CD14-positive monocyte (primary cell): ENCODE results near the gene ABI3. TPM values are rescaled to one million over a fixed set of nuclear protein-coding genes. Genes with fewer than 3 reads are reported as not detected.

ENCODE experiments used
- DNase-seq, 3 donors: peaks; one replicate each; pipeline ENCODE4 v3.0.0-alpha.2; 2011 to 2022
- H2AFZ ChIP-seq: 2 replicates; pipeline ENCODE4 v1.6.0; 2012; ENCODE audit warnings: mild to moderate bottlenecking, low read depth, low read length, inconsistent platforms; ENCODE audit not compliant: insufficient read depth, poor library complexity, severe bottlenecking
- H3K27ac ChIP-seq, 2 donors: 1 replicate in 1 of 2; 2 replicates in 1 of 2; pipeline ENCODE4 v1.5.1; 2012 to 2013; ENCODE audit warnings: low read length in 2 of 2, control low read depth in 1 of 2, inconsistent platforms in 1 of 2, low read depth in 1 of 2, mild to moderate bottlenecking in 1 of 2
- H3K27me3 ChIP-seq, 2 donors: one replicate each; pipeline versions ENCODE4 v1.6.0 to v1.6.1; 2011 to 2013; ENCODE audit warnings: low read length in 2 of 2; ENCODE audit not compliant: control insufficient read depth in 2 of 2, insufficient read depth in 2 of 2
- H3K36me3 ChIP-seq, 2 donors: replicated peaks in 1 of 2; 1 replicate in 1 of 2; 2 replicates in 1 of 2; pipeline versions ENCODE4 v1.5.1 to v1.6.1; 2012 to 2013; ENCODE audit warnings: low read length in 2 of 2, control low read depth in 1 of 2, inconsistent platforms in 1 of 2, mild to moderate bottlenecking in 1 of 2; ENCODE audit not compliant: insufficient read depth in 2 of 2, control insufficient read depth in 1 of 2
- H3K4me1 ChIP-seq, 2 donors: 1 replicate in 1 of 2; 2 replicates in 1 of 2; pipeline versions ENCODE4 v1.5.1 to v1.6.1; 2012 to 2013; ENCODE audit warnings: low read length in 2 of 2, control low read depth in 1 of 2, inconsistent platforms in 1 of 2, mild to moderate bottlenecking in 1 of 2, moderate library complexity in 1 of 2; ENCODE audit not compliant: insufficient read depth in 2 of 2, control insufficient read depth in 1 of 2
- H3K4me2 ChIP-seq: replicated peaks from 2 replicates; pipeline ENCODE3; 2012; ENCODE audit warnings: low read length, moderate library complexity, mild to moderate bottlenecking; ENCODE audit not compliant: poor library complexity, severe bottlenecking; ENCODE audit errors: extremely low read depth
- H3K4me3 ChIP-seq, 3 experiments: fragments of 200-600 bp in 1 of 3; sonication (generic) in 1 of 3; replicated peaks in 1 of 3; 1 replicate in 2 of 3; 2 replicates in 1 of 3; pipeline ENCODE4 v1.5.1; 2011 to 2013; ENCODE audit warnings: low read length in 3 of 3, mild to moderate bottlenecking in 3 of 3, control low read depth in 2 of 3, low read depth in 2 of 3, inconsistent platforms in 1 of 3, moderate library complexity in 1 of 3
- H3K79me2 ChIP-seq: 2 replicates; pipeline ENCODE4 v1.6.0; 2012; ENCODE audit warnings: mild to moderate bottlenecking, control low read depth, inconsistent platforms, low read length, moderate library complexity; ENCODE audit not compliant: insufficient read depth
- H3K9ac ChIP-seq: 2 replicates; pipeline ENCODE4 v1.6.0; 2017; ENCODE audit warnings: low read length, mild to moderate bottlenecking; ENCODE audit not compliant: insufficient read depth, poor library complexity, severe bottlenecking
- H3K9me3 ChIP-seq, 2 donors: replicated peaks in 1 of 2; 1 replicate in 1 of 2; 2 replicates in 1 of 2; pipeline versions ENCODE4 v1.5.1 to v1.6.1; 2012 to 2013; ENCODE audit warnings: low read length in 2 of 2, control low read depth in 1 of 2; ENCODE audit not compliant: control insufficient read depth in 1 of 2, insufficient read depth in 1 of 2
- H4K20me1 ChIP-seq: 2 replicates; pipeline ENCODE4 v1.6.0; 2012; ENCODE audit warnings: mild to moderate bottlenecking, low read length, control low read depth, moderate library complexity; ENCODE audit not compliant: insufficient read depth
- H3K27ac Mint-ChIP-seq, 7 donors: one replicate each; pipeline ENCODE4 v1.8.0; 2020; ENCODE audit warnings: mild to moderate bottlenecking in 7 of 7, mixed read lengths in 7 of 7, moderate library complexity in 6 of 7, inconsistent platforms in 2 of 7
- H3K27me3 Mint-ChIP-seq, 3 donors: one replicate each; pipeline ENCODE4 v1.8.0; 2021 to 2022; ENCODE audit warnings: low read depth in 3 of 3, mild to moderate bottlenecking in 3 of 3, mixed read lengths in 3 of 3, moderate library complexity in 3 of 3, inconsistent platforms in 1 of 3
- H3K36me3 Mint-ChIP-seq, 2 donors: one replicate each; pipeline ENCODE4 v1.8.0; 2020; ENCODE audit warnings: mixed read lengths in 2 of 2, inconsistent platforms in 1 of 2, mild to moderate bottlenecking in 1 of 2
- H3K4me1 Mint-ChIP-seq: one replicate; pipeline ENCODE4 v1.8.0; 2020; ENCODE audit warnings: mild to moderate bottlenecking, mixed read lengths
- H3K4me3 Mint-ChIP-seq, 2 donors: one replicate each; pipeline ENCODE4 v1.8.0; 2020; ENCODE audit warnings: mild to moderate bottlenecking in 2 of 2, mixed read lengths in 2 of 2, moderate library complexity in 1 of 2
- H3K9me3 Mint-ChIP-seq, 7 donors: one replicate each; pipeline ENCODE4 v1.8.0; 2020 to 2022; ENCODE audit warnings: mixed read lengths in 7 of 7, mild to moderate bottlenecking in 6 of 7, moderate library complexity in 6 of 7, inconsistent platforms in 2 of 7
- CTCF ChIP-seq: fragments of 200-600 bp; IDR thresholded peaks from one replicate; pipeline ENCODE4 v1.8.0; 2022; ENCODE audit warnings: antibody characterized with exemption, mild to moderate bottlenecking
- WGBS: methylation state at CpG from one replicate; pipeline ENCODE4 v1.1.5; 2013; ENCODE audit warnings: missing lambda C conversion rate; ENCODE audit not compliant: insufficient coverage; 5-methylcytosine and 5-hydroxymethylcytosine counted together
- intact Hi-C, 2 donors: fragments of 100-400 bp; cut with micrococcal nuclease; formaldehyde crosslinking; loops; one replicate each; pipeline versions ENCODE4 v1.15.0 to v1.15.1; 2023
- polyA plus RNA-seq, 3 donors: library from polyadenylated mRNA; depleted of rRNA in 1 of 3; unstranded in 2 of 3; stranded (reverse) in 1 of 3; fragments of 300-500 nt in 2 of 3; fragments of >200 nt in 1 of 3; fragmentation: Illumina TruSeq in 2 of 3; gene quantifications; 1 replicate in 2 of 3; 2 replicates in 1 of 3; pipeline ENCODE4 v1.2.3, GENCODE V29; 2012 to 2021

The ABI3 gene
- polyA plus RNA-seq, 3 donors: 43.2 to 90.6 (median 73.2) TPM

- Histone ChIP-seq H3K27me3 (no peaks in the 10 kb centered on the region), H3K79me2 (no peaks in the 10 kb centered on the region), H2AFZ (no peak overlapping the region), H4K20me1 (no peaks in the 10 kb centered on the region), H3K36me3 (no peaks in the 10 kb centered on the region), H3K27ac (peak overlapping the region; percentile 41 to 90), H3K4me1 (peaks cover 29 to 35% of the 10 kb centered on the region in 2 donors), H3K4me2 (peak overlapping the region; percentile 15), H3K4me3 (no peak overlapping the region), H3K9me3 (no peaks in the 10 kb centered on the region), H3K9ac (peak overlapping the region; percentile 24)
- Mint-ChIP-seq H3K4me3 (no peak overlapping the region), H3K27me3 (peaks cover 0 to 5% (median 3%) of the 10 kb centered on the region in 3 donors), H3K36me3 (peaks cover 10 to 13% of the 10 kb centered on the region in 2 donors), H3K9me3 (no peaks in the 10 kb centered on the region), H3K27ac (peak overlapping the region; percentile 87 to 95 (median 93)), H3K4me1 (peaks cover 37% of the 10 kb centered on the region)
- WGBS: 7% methylated on average over 5 of the region's 6 CpGs
- TF ChIP-seq CTCF: no peak
- intact Hi-C loops: loop anchor here in 1 of 2 donors (1.0 to 2.0 kb wide), 2 partner anchors 8 to 59 kb away; no protein-coding TSS in a partner anchor
- peak; percentile 90 to 96 (median 96) for DNase-seq
Observed at GRCh38 chr17:49252148-49252695, 41.7 kb downstream of the ABI3 start.

- Mint-ChIP-seq H3K27ac (peak overlapping the region in 3 of 7 donors; percentile 25 to 87 (median 35)), H3K4me1 (peaks cover 38% of the 10 kb centered on the region), H3K36me3 (peaks cover 8 to 13% of the 10 kb centered on the region in 2 donors), H3K4me3 (no peak overlapping the region), H3K9me3 (no peaks in the 10 kb centered on the region), H3K27me3 (peaks cover 0 to 4% (median 3%) of the 10 kb centered on the region in 3 donors)
- Histone ChIP-seq H3K27ac (no peak overlapping the region), H3K4me1 (peaks cover 29 to 35% of the 10 kb centered on the region in 2 donors), H3K9me3 (no peaks in the 10 kb centered on the region), H3K4me2 (no peak overlapping the region), H4K20me1 (no peaks in the 10 kb centered on the region), H3K4me3 (no peak overlapping the region), H3K79me2 (no peaks in the 10 kb centered on the region), H3K27me3 (no peaks in the 10 kb centered on the region), H3K36me3 (no peaks in the 10 kb centered on the region), H3K9ac (no peak overlapping the region), H2AFZ (no peak overlapping the region)
- DNase-seq: no peak
- WGBS: 92% methylated on average over 3 of the region's 4 CpGs
- intact Hi-C loops: no loop called here
- no peak for TF ChIP-seq CTCF
Observed at GRCh38 chr17:49254066-49254465, 43.6 kb downstream of the ABI3 start.
